ENCODE results near the gene CDK5RAP2. TPM values are rescaled to one million over a fixed set of nuclear protein-coding genes. Genes with fewer than 3 reads are reported as not detected.

The CDK5RAP2 gene
- total and polyA plus RNA-seq, 10 of the 15 experiments (the other 5 are each of a cell fraction or from before 2014, with no cell fraction given): 16.2 to 53.5 (median 34.5) TPM

- H3K79me2 ChIP-seq (ENCODE audit: control insufficient read depth, insufficient read depth, low read length): no peaks in the 10 kb centered on the region
- no peak overlapping the region for H3K9ac ChIP-seq (ENCODE audit: control insufficient read depth, insufficient read depth, low read length)
- H4K20me1 ChIP-seq (ENCODE audit: control insufficient read depth, insufficient read depth): no peaks in the 10 kb centered on the region
- no peaks in the 10 kb centered on the region for H3K36me3 ChIP-seq (ENCODE audit: control insufficient read depth in 2 of 2, insufficient read depth in 2 of 2, low read length in 1 of 2)
- intact Hi-C loops (cut with micrococcal nuclease; ENCODE audit: unreplicated experiment) (no loop called here), in situ Hi-C loops (cut with MboI) (no loop called here)
- 23% methylated on average over 2 of the region's 2 CpGs for WGBS (ENCODE audit: insufficient coverage, insufficient replicate concordance, low lambda C conversion rate, missing lambda C conversion rate)
- TF ChIP-seq ASH2L (IDR thresholded peaks at IDR 0.05; ENCODE audit: borderline replicate concordance, low read depth): no peak
- no peak for TF ChIP-seq ETV6 (conservative IDR thresholded peaks at IDR 0.05 in 1 of 2, IDR thresholded peaks at IDR 0.05 in 1 of 2; ENCODE audit: borderline replicate concordance in 1 of 2, low read depth in 1 of 2)
- TF ChIP-seq YBX1 (IDR thresholded peaks at IDR 0.05): no peak
- TF ChIP-seq LARP7 (IDR thresholded peaks at IDR 0.05): no peak
- TF ChIP-seq USF2 (IDR thresholded peaks at IDR 0.05; ENCODE audit: borderline replicate concordance, low read depth, low read length): no peak
- no peak for TF ChIP-seq CREB1 (IDR thresholded peaks at IDR 0.05; ENCODE audit: low read depth)
- no peak for TF ChIP-seq BHLHE40 (IDR thresholded peaks at IDR 0.05; ENCODE audit: borderline replicate concordance in 1 of 2, low read depth in 2 of 2, low read length in 1 of 2)
- TF ChIP-seq CHD1 (IDR thresholded peaks at IDR 0.05; ENCODE audit: low read depth, low read length): no peak
- TF ChIP-seq ESRRA (IDR thresholded peaks at IDR 0.05; ENCODE audit: low read length): no peak
- no peak for TF ChIP-seq SP1 (IDR thresholded peaks at IDR 0.05; ENCODE audit: low read depth, low read length)
- no peak for TF ChIP-seq ELK1 (IDR thresholded peaks at IDR 0.05; ENCODE audit: low read depth, low read length)
- TF ChIP-seq PAX5 (IDR thresholded peaks at IDR 0.05; ENCODE audit: borderline replicate concordance, low read depth, low read length): no peak
- no peak overlapping the region for H2AFZ ChIP-seq (ENCODE audit: control insufficient read depth, low read depth, low read length)
- ATAC-seq: no peak
- ChIA-PET POLR2A (no interaction called here), RAD21 (ENCODE audit: unreplicated experiment) (no interaction called here), SMC1A (ENCODE audit: uncharacterized antibody, unreplicated experiment) (no interaction called here), CTCF (no interaction called here)
- no peaks in the 10 kb centered on the region for H3K4me1 ChIP-seq (ENCODE audit: control insufficient read depth, insufficient read depth, low read length)
- BruUV-seq (replicated peaks): no TSS peak
- H3K27me3 ChIP-seq (replicated peaks in 1 of 2; ENCODE audit: control insufficient read depth in 2 of 2, insufficient read depth in 2 of 2, low read length in 1 of 2): no peaks in the 10 kb centered on the region
- FAIRE-seq: no peak
- H3K9me3 ChIP-seq (replicated peaks; ENCODE audit: control insufficient read depth, insufficient read depth, low read length): no peaks in the 10 kb centered on the region
- DNase-seq (ENCODE audit: low read depth, low spot score): no peak
- H3K4me3 ChIP-seq: no peak overlapping the region
- H3K27ac ChIP-seq (ENCODE audit: control insufficient read depth, insufficient read depth): no peak overlapping the region
- H3K4me2 ChIP-seq (ENCODE audit: control insufficient read depth, insufficient read depth): no peak overlapping the region
Observed at GRCh38 chr9:120363697-120364096, 216.3 kb downstream of the CDK5RAP2 start.
